T-cell (primary cell): Measurements from ENCODE around the gene IP6K1. TPM values are rescaled to one million over a fixed set of nuclear protein-coding genes. Genes with fewer than 3 reads are reported as not detected.

Experiments
- ATAC-seq, 4 experiments: fragments of 200-7000 bp in 3 of 4; fragments of 150-1000 bp in 1 of 4; cut with Tn5 transposase; replicated peaks in 1 of 4; 1 replicate in 3 of 4; 2 replicates in 1 of 4; pipeline ENCODE4 v1.10.0; 2021; ENCODE audit warnings: moderate library complexity in 3 of 4, mild to moderate bottlenecking in 2 of 4, moderate number of reproducible peaks in 1 of 4
- CTCF ChIA-PET, 2 donors: fragments of 300-600 bp; sonication (Branson Sonifier 250); formaldehyde crosslinking; loops; one replicate each; lab custom pipeline; 2022; ENCODE audit warnings: antibody characterized with exemption in 2 of 2; lab: Charles Lee
- POLR2A ChIA-PET, 2 donors: fragments of 300-600 bp; sonication (Branson Sonifier 250); formaldehyde crosslinking; loops; one replicate each; lab custom pipeline; 2022; ENCODE audit warnings: antibody characterized with exemption in 2 of 2; lab: Charles Lee
- DNase-seq, 35 experiments: peaks; one replicate each; pipeline versions ENCODE4 v3.0.0 to v3.0.0-alpha.2; 2013 to 2023
- H3K27ac ChIP-seq: one replicate; pipeline ENCODE4 v1.5.1; 2013; ENCODE audit warnings: low read length
- H3K27me3 ChIP-seq, 2 experiments: replicated peaks in 1 of 2; 1 replicate in 1 of 2; 2 replicates in 1 of 2; pipeline versions ENCODE4 v1.6.1 to v1.7.0; 2013; ENCODE audit warnings: low read length in 1 of 2, mixed read lengths in 1 of 2; ENCODE audit not compliant: control insufficient read depth in 2 of 2, insufficient read depth in 2 of 2; ENCODE audit errors: extremely low read depth in 1 of 2
- H3K36me3 ChIP-seq, 2 donors: 1 replicate in 1 of 2; 2 replicates in 1 of 2; pipeline versions ENCODE4 v1.6.1 to v1.7.0; 2013; ENCODE audit warnings: low read length in 1 of 2; ENCODE audit not compliant: control insufficient read depth in 2 of 2, insufficient read depth in 1 of 2; ENCODE audit errors: extremely low read depth in 1 of 2
- H3K4me1 ChIP-seq, 2 experiments: 1 replicate in 1 of 2; 2 replicates in 1 of 2; pipeline versions ENCODE4 v1.6.1 to v1.7.0; 2013; ENCODE audit warnings: low read length in 2 of 2, mixed read lengths in 1 of 2; ENCODE audit not compliant: insufficient read depth in 2 of 2, control insufficient read depth in 1 of 2; ENCODE audit errors: extremely low read depth in 1 of 2
- H3K4me3 ChIP-seq, 2 donors: 1 replicate in 1 of 2; 2 replicates in 1 of 2; pipeline versions ENCODE4 v1.5.1 to v1.7.0; 2013; ENCODE audit warnings: mild to moderate bottlenecking in 2 of 2, low read length in 1 of 2, moderate library complexity in 1 of 2; ENCODE audit not compliant: control insufficient read depth in 1 of 2; ENCODE audit errors: extremely low read depth in 1 of 2
- H3K9me3 ChIP-seq: 2 replicates; pipeline ENCODE4 v1.7.0; 2013
- H3K27ac Mint-ChIP-seq, 2 donors: one replicate each; pipeline ENCODE4 v1.8.0; 2020 to 2021; ENCODE audit warnings: mild to moderate bottlenecking in 2 of 2, mixed read lengths in 2 of 2
- H3K27me3 Mint-ChIP-seq, 2 donors: one replicate each; pipeline ENCODE4 v1.8.0; 2021 to 2022; ENCODE audit warnings: mixed read lengths in 2 of 2
- H3K36me3 Mint-ChIP-seq: one replicate; pipeline ENCODE4 v1.8.0; 2021; ENCODE audit warnings: mixed read lengths
- H3K4me1 Mint-ChIP-seq, 3 donors: one replicate each; pipeline ENCODE4 v1.8.0; 2020 to 2022; ENCODE audit warnings: mixed read lengths in 3 of 3, mild to moderate bottlenecking in 1 of 3
- H3K4me3 Mint-ChIP-seq, 3 donors: one replicate each; pipeline ENCODE4 v1.8.0; 2020 to 2022; ENCODE audit warnings: mild to moderate bottlenecking in 3 of 3, mixed read lengths in 3 of 3, moderate library complexity in 3 of 3
- H3K9me3 Mint-ChIP-seq, 3 donors: one replicate each; pipeline ENCODE4 v1.8.0; 2020 to 2022; ENCODE audit warnings: mixed read lengths in 3 of 3
- WGBS: methylation state at CpG from one replicate; pipeline ENCODE4 v1.1.5; 2013; ENCODE audit warnings: missing lambda C conversion rate; ENCODE audit not compliant: insufficient coverage; 5-methylcytosine and 5-hydroxymethylcytosine counted together
- total RNA-seq, 35 experiments: library from RNA in 6 of 35; stranded (reverse) in 6 of 35; fragments of 120-200 nt in 1 of 35; gene quantifications; one replicate each; pipeline versions ENCODE4 v1.2.1 to v1.2.4 and lab custom pipeline; 2013 to 2026

IP6K1 gene
- total RNA-seq, 5 donors from 2014 or later (not counting 1 experiment from before 2014, with no cell fraction given): 31.6 to 62.2 (median 57.0) TPM

DNA sequence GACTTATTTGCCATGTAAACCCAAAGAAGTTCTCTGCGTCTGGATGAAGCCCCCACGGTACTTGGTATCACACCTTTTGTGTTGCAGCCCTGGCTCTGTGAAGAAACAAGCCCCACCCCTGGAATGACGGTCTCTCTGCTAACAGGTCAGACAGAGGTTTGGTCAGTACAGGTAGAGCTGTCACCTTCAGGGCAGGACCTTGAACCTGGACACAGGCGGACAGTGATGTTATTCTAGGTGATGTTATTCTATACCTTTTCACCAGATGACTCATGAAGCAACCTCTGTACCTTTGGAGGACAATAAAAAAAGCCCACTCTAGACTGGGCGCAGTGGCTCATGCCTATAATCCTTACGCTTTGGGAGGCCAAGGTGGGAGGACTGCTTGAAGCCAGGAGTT lies 51.6 kb downstream of the IP6K1 start:
- DNase-seq (no peak), ATAC-seq (no peak)
- H3K27me3 ChIP-seq: no peaks in the 10 kb centered on the region
- POLR2A ChIA-PET: interaction anchor here in 1 of 2 donors (0.6 kb wide), 1 partner anchor 10 kb away, joined by 3 read pairs; no protein-coding TSS in a partner anchor
- CTCF ChIA-PET: no interaction called here
- Mint-ChIP-seq H3K27me3 (no peaks in the 10 kb centered on the region), H3K4me3 (no peak overlapping the region), H3K9me3 (no peaks in the 10 kb centered on the region), H3K36me3 (peaks cover 37% of the 10 kb centered on the region), H3K27ac (no peak overlapping the region), H3K4me1 (peaks cover 0 to 8% (median 3%) of the 10 kb centered on the region in 3 donors)
- peaks cover 24 to 59% of the 10 kb centered on the region in 2 donors for H3K36me3 ChIP-seq
- no peak overlapping the region for H3K27ac ChIP-seq
- no peaks in the 10 kb centered on the region for H3K4me1 ChIP-seq
- H3K9me3 ChIP-seq: no peaks in the 10 kb centered on the region
- no peak overlapping the region for H3K4me3 ChIP-seq
- WGBS: 98% methylated on average over 5 of the region's 6 CpGs

DNA sequence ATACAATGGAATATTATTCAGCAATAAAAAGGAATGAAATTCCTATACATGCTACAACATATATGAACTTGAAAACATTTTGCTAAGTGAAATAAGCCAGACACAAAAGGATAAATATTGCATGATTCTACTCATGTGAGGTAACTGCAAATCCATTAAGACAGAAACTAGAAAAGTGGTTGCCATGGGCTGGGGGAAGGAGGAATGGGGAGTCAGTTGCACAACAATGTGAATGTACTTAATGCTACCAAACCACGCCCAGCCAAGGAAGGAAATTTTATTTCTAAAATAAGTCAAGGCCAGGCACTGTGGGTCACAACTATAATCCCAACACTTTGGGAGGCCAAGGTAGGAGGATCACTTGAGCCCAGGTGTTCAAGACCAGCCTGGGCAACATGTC lies 52.8 kb downstream of the IP6K1 start:
- Histone ChIP-seq H3K36me3 (peaks cover 24 to 57% of the 10 kb centered on the region in 2 donors), H3K27ac (no peak overlapping the region), H3K4me3 (no peak overlapping the region), H3K4me1 (no peaks in the 10 kb centered on the region), H3K9me3 (no peaks in the 10 kb centered on the region), H3K27me3 (no peaks in the 10 kb centered on the region)
- ChIA-PET CTCF (no interaction called here), POLR2A (interaction anchor here in 1 of 2 donors (0.6 kb wide), 1 partner anchor 9 kb away, joined by 7 read pairs; no protein-coding TSS in a partner anchor)
- Mint-ChIP-seq H3K4me3 (no peak overlapping the region), H3K27ac (no peak overlapping the region), H3K4me1 (peaks cover 0 to 4% (median under 1%) of the 10 kb centered on the region in 3 donors), H3K36me3 (peaks cover 35% of the 10 kb centered on the region), H3K9me3 (no peaks in the 10 kb centered on the region), H3K27me3 (no peaks in the 10 kb centered on the region)
- ATAC-seq: no peak
- no peak for DNase-seq
- WGBS: no CpG with 5 or more reads among the region's 1 CpG

DNA sequence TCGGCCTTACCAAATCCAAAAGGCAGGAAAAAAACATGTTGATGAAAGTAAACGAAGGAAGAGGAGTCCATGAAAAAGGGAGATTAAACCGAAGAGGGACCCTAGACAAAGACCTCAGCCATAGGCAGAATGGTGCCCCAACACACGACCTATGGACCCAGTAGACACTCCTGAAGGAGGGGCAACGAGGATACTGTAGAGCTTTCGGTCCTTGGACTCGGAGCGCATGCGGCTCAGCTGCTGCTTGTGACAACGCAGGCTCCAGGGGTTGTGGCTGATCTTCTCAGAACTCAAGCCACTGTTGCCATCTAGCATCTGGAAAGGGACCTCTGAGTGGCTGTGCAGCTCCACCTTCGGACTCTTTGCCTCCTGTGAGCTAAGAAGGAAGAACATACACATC lies 53.7 kb downstream of the IP6K1 start:
- H3K4me1 Mint-ChIP-seq: no peaks in the 10 kb centered on the region
- H3K4me3 ChIP-seq: no peak overlapping the region
- H3K4me1 ChIP-seq: no peaks in the 10 kb centered on the region
- H3K27ac ChIP-seq: no peak overlapping the region
- H3K27me3 Mint-ChIP-seq: no peaks in the 10 kb centered on the region
- DNase-seq (no peak), ATAC-seq (no peak)
- ChIA-PET POLR2A (no interaction called here), CTCF (no interaction called here)
- no peaks in the 10 kb centered on the region for H3K9me3 ChIP-seq
- H3K36me3 ChIP-seq: peaks cover 26 to 51% of the 10 kb centered on the region in 2 donors
- H3K27ac Mint-ChIP-seq: no peak overlapping the region
- H3K36me3 Mint-ChIP-seq: peaks cover 34% of the 10 kb centered on the region
- 91% methylated on average over 9 of the region's 11 CpGs for WGBS
- H3K27me3 ChIP-seq: no peaks in the 10 kb centered on the region
- H3K4me3 Mint-ChIP-seq: no peak overlapping the region
- no peaks in the 10 kb centered on the region for H3K9me3 Mint-ChIP-seq

DNA sequence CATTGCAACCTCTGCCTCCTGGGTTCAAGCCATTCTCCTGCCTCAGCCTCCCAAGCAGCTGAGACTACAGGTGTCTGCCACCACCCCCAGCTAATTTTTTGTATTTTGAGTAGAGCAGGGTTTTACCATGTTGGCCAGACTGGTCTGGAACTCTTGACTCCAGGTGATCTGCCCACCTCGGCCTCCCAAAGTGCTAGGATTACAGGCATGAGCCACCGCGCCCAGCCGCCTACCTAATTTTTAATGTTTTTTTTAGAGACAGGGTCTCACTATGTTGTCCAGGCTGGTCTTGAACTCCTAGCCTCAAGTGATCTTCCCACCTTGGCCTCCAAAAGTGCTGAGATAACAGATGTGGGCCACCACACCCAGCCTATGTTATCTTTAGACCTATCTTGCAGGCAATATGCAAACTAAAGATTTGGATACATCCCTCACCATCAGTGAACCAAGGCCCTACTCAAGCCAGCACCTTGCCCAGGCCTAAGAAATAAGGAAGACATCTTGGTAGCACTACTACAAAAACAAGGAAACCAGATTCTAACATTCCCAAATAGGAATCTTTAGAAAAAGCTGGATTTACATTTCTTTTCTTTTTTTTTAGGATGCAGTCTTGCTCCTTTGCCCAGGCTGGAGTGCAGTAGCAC lies 56.3 kb downstream of the IP6K1 start:
- WGBS: 88% methylated on average over 1 of the region's 4 CpGs
- Histone ChIP-seq H3K27me3 (no peaks in the 10 kb centered on the region), H3K4me1 (no peaks in the 10 kb centered on the region), H3K4me3 (no peak overlapping the region), H3K27ac (no peak overlapping the region), H3K36me3 (peaks cover 18 to 46% of the 10 kb centered on the region in 2 donors), H3K9me3 (no peaks in the 10 kb centered on the region)
- no peaks in the 10 kb centered on the region for H3K27me3 Mint-ChIP-seq
- peaks cover 28% of the 10 kb centered on the region for H3K36me3 Mint-ChIP-seq
- ChIA-PET CTCF (interaction anchor here in 1 of 2 donors (0.6 to 1.1 kb wide), 2 partner anchors 14 kb away, joined by 3 to 4 read pairs; no protein-coding TSS in a partner anchor), POLR2A (no interaction called here)
- ATAC-seq (no peak), DNase-seq (no peak)
- no peaks in the 10 kb centered on the region for H3K9me3 Mint-ChIP-seq
- H3K27ac Mint-ChIP-seq: no peak overlapping the region
- no peak overlapping the region for H3K4me3 Mint-ChIP-seq
- H3K4me1 Mint-ChIP-seq: no peaks in the 10 kb centered on the region

DNA sequence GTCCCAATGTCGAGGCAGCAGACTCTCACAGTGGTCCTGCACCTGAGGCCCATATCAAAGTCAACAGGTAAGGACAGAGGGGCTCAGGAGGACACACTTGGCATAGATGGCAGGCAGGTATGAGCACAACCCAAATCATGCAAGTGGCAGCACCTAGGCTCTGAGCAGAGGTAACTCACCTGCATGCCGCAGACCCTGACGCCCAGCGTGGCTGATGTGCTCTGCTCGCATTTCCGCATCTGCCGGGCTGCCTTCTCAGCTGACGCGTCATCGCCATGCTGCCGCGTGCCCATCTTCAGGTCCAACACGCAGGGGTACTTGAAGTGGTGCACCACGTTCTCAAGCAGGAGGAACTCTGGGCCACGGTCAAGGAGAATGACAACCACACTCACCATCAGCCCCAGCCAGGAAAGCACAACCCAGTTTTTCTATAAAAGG lies 58.4 kb downstream of the IP6K1 start:
- CTCF ChIA-PET: interaction anchor here in 1 of 2 donors (0.6 kb wide), 1 partner anchor 276 kb away, joined by 3 read pairs; no protein-coding TSS in a partner anchor
- no peaks in the 10 kb centered on the region for H3K9me3 Mint-ChIP-seq
- H3K9me3 ChIP-seq: no peaks in the 10 kb centered on the region
- peaks cover 3 to 16% of the 10 kb centered on the region in 2 experiments for H3K4me1 ChIP-seq
- H3K36me3 ChIP-seq: peaks cover 12 to 31% of the 10 kb centered on the region in 2 donors
- H3K27me3 ChIP-seq: no peaks in the 10 kb centered on the region
- POLR2A ChIA-PET: no interaction called here
- H3K4me3 Mint-ChIP-seq: no peak overlapping the region
- no peak overlapping the region for H3K4me3 ChIP-seq
- peaks cover 21% of the 10 kb centered on the region for H3K36me3 Mint-ChIP-seq
- no peak overlapping the region for H3K27ac ChIP-seq
- no peaks in the 10 kb centered on the region for H3K27me3 Mint-ChIP-seq
- no peak overlapping the region for H3K27ac Mint-ChIP-seq
- DNase-seq: no peak
- peaks cover 10 to 13% (median 11%) of the 10 kb centered on the region in 3 donors for H3K4me1 Mint-ChIP-seq
- WGBS: 100% methylated on average over 15 of the region's 15 CpGs
- no peak for ATAC-seq

DNA sequence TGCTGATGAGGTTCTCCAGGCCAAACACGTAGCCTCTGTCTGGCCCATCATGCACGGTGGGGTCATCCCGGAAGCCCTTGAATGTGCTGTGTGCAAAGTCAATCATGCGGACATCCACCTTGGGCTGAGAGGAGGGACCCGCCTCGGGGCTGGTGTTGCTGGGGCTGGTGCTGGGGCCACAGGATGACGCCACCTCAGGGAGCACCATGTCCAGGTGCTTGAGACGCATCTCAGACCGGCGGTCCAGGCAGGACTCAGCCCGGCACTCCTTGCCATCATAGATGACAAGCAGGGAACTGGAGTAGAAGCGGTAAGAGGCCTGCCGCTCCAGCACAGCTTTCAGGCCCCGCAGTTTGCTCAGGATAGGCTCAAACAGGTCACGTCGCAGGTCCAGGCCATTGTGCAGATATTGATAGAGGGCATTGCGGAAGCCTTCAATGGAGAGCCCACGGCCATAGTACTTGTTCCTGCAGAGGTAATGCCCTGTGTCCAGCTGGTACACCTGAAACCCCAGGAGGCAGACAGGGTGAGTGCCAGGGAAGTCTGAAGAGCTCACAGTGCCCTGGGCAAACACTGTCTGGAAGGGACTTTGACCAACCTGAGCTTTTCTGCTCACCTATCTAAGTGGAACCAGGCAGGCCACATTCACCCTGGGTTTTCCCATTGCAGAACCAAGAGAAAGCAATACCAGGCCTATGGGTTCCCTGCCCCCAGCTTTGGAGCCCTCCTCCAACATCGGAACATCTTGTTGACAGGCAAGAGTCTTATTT lies 59.0 kb downstream of the IP6K1 start:
- Histone ChIP-seq H3K9me3 (no peaks in the 10 kb centered on the region), H3K4me1 (peaks cover 3 to 22% of the 10 kb centered on the region in 2 experiments), H3K27me3 (no peaks in the 10 kb centered on the region), H3K4me3 (no peak overlapping the region), H3K27ac (no peak overlapping the region), H3K36me3 (peaks cover 9 to 30% of the 10 kb centered on the region in 2 donors)
- POLR2A ChIA-PET: no interaction called here
- H3K4me1 Mint-ChIP-seq: peaks cover 15 to 19% (median 17%) of the 10 kb centered on the region in 3 donors
- ATAC-seq (no peak), DNase-seq (no peak)
- no peak overlapping the region for H3K27ac Mint-ChIP-seq
- H3K9me3 Mint-ChIP-seq: no peaks in the 10 kb centered on the region
- no peak overlapping the region for H3K4me3 Mint-ChIP-seq
- no peaks in the 10 kb centered on the region for H3K27me3 Mint-ChIP-seq
- 98% methylated on average over 19 of the region's 19 CpGs for WGBS
- H3K36me3 Mint-ChIP-seq: peaks cover 16% of the 10 kb centered on the region
- CTCF ChIA-PET: interaction anchor here in 1 of 2 donors (0.6 kb wide), 2 partner anchors 17 to 275 kb away, joined by 3 read pairs; no protein-coding TSS in a partner anchor
